ENCODE results near the gene COPS7B.
"Not testable (repeated sequence)": the region's sequence is repeated elsewhere in the genome, so short reads cannot be mapped to it uniquely, and the experiment has no call there.

The COPS7B gene

DNA sequence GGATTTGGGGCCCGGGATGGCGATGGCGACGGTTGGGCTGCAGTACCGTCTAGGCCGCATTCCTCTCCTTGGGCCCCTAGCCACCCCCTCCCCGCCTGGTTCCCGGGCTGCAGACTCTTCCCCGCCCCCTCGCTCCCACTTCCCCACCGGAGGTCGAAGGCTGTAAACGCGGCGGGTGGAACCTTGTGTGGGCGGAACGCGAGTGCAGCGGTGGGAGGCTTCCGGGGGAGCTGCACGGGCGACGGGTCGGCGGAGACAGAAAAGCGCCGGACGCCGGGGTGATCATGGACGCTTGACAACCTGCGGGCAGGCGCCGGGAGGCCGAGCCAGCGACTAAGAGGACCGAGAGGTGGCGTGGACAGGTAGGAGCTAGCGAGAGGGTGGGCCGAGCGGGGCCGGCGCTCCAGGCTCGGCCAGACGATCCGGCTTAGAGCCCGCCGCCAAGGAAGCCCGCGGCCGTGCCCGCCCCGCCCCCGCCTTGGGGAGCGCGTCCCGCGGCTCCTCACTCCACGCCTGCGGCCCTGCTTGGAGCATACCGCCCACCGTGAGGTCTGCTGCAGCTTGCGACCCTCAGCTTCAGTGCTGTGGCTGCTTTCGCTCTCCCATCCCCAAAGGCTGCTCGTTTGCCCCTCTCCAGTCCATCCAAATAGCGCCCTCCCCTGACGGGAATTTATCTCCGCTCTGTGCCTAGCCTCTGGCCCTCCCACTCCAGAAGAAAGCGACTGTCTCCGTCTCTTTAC lies at the start of gene COPS7B:
COPS7B (plus strand) TSS at position 269 of the 740 bp plus-strand sequence. CDS start 2,126 bp downstream, outside the sequence.
- peaks cover 75% of the 10 kb centered on the region for H3K4me1 Mint-ChIP-seq (ENCODE audit: low read depth)
- H3K9me3 Mint-ChIP-seq, result no peaks in the 10 kb centered on the region
- H3K36me3 Mint-ChIP-seq (ENCODE audit: low read depth), result peaks cover 25% of the 10 kb centered on the region
- peak within 1 kb of the TSS; percentile 86 for H3K27ac Mint-ChIP-seq
- peak within 1 kb of the TSS; percentile 93 for H3K4me3 Mint-ChIP-seq
- H3K27me3 Mint-ChIP-seq, result no peaks in the 10 kb centered on the region

DNA sequence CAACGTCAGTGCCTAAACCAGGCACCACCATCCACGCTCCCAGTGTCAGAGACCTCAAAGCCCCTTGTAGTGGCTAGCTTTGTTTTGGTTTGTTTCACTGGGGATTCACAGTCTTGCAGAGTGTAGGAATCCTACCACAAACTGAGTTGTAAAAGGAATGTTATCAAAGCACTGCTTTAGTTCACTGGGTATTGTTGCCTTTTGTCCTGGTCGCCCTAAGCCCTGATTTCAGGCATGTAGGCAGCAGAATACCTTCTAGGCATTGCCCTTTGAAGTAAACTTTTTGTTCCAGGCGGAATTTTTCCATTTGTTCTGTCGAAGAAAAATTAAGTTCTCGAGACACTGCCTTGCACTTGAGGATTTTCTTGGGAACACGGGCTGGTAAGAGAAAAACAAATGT lies 48.5 kb upstream of the COPS7B start:
- no peak overlapping the region for H3K27ac Mint-ChIP-seq
- no peak overlapping the region for H3K4me3 Mint-ChIP-seq
- H3K4me1 Mint-ChIP-seq (ENCODE audit: low read depth), result no peaks in the 10 kb centered on the region

DNA sequence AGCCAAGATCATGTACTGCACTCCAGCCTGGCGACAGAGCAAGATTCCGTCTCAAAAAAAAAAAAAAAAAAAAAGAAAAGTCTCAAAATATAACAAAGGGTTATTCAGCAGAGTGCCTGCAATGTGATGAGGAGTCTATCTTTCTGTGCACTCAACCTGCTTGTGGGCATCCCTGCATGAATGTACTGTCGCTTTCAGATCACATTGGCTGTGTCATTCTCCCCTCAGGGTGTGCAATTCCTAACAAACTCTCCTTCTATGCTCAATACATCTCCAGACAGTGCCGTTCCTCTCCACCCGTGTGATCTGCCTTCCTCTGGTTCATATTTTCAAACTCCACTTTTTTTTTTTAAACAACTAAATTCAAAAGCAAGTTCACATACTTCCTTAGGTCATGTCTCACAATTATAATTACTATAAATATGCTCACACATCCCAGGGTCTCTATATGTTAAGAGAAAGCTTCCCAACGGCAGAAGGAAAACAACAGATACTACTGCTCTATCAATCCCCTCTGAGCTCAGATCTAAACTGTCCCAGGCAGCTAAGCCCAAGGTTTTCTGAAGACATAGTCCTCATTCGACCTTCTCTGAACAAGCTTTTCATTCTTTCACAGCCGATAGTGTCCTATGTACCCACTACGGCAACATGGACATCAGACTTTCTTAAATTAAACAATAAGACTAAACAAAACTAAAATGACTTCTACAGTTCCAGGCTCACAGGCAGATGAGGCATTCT lies 42.7 kb upstream of the COPS7B start:
- Mint-ChIP-seq H3K27me3 (no peaks in the 10 kb centered on the region), H3K4me1 (ENCODE audit: low read depth) (no peaks in the 10 kb centered on the region)

More for the DNA sequence above, 48.5 kb upstream of the COPS7B start:
- Mint-ChIP-seq H3K9me3 (no peaks in the 10 kb centered on the region), H3K27me3 (no peaks in the 10 kb centered on the region), H3K36me3 (ENCODE audit: low read depth) (peaks cover 21% of the 10 kb centered on the region)

GRCh38 chr2:231745303-231746038 lies 40.8 kb upstream of the COPS7B start:
- Mint-ChIP-seq H3K27me3 (no peaks in the 10 kb centered on the region), H3K27ac (no peak overlapping the region), H3K36me3 (ENCODE audit: low read depth) (no peaks in the 10 kb centered on the region), H3K4me3 (no peak overlapping the region), H3K9me3 (no peaks in the 10 kb centered on the region), H3K4me1 (ENCODE audit: low read depth) (no peaks in the 10 kb centered on the region)

More for the DNA sequence above, 42.7 kb upstream of the COPS7B start:
- Mint-ChIP-seq H3K9me3 (no peaks in the 10 kb centered on the region), H3K36me3 (ENCODE audit: low read depth) (peaks cover 3% of the 10 kb centered on the region), H3K4me3 (no peak overlapping the region), H3K27ac (no peak overlapping the region)

DNA sequence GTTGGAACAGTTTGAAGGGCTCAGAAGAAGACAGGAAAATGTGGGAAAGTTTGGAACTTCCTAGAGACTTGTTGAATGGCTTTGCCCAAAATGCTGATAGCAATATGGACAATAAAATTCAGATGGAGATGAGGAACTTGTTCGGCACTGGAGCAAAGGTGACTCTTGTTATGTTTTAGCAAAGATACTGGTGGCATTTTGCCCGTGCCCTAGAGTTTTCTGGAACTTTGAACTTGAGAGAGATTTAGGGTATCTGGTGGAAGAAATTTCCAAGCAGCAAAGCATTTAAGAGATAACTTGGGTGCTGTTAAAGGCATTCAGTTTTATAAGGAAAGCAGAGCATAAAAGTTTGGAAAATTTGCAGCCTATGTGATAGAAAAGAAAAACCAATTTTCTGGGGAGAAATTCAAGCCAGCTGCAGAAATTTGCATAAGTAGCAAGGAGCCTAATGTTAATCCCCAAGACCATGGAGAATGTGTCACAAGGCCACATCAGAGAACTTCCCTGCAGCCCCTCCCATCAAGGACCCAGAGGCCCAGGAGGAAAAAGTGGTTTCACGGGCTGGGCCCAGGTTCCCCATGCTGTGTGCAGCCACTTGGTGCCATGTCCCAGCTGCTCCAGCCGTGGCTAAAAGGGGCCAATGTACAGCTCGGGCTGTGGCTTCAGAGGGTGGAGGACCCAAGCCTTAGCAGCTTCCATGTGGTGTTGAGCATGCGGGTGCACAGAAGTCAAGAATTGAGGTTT lies 37.9 kb upstream of the COPS7B start:
- H3K4me3 Mint-ChIP-seq; H3K4me1 Mint-ChIP-seq (ENCODE audit: low read depth); H3K9me3 Mint-ChIP-seq; H3K36me3 Mint-ChIP-seq (ENCODE audit: low read depth); H3K27me3 Mint-ChIP-seq; H3K27ac Mint-ChIP-seq: not testable (repeated sequence)

DNA sequence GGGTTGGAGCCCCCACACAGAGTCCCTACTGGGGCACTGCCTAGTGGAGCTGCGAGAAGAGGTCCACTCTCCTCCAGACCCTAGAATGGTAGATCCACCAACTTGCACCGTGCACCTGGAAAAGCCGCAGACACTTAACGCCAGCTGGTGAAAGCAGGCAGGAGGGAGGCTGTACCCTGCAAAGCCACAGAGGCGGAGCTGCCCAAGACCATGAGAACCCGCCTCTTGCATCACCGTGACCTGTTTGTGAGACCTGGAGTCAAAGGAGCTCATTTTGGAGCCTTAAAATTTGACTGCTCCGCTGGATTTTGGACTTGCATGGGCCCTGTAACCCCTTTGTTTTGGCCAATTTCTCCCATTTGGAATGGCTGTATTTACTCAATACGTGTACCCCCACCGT lies 37.2 kb upstream of the COPS7B start:
- H3K9me3 Mint-ChIP-seq; H3K27me3 Mint-ChIP-seq; H3K4me3 Mint-ChIP-seq; H3K4me1 Mint-ChIP-seq (ENCODE audit: low read depth); H3K36me3 Mint-ChIP-seq (ENCODE audit: low read depth); H3K27ac Mint-ChIP-seq: not testable (repeated sequence)

DNA sequence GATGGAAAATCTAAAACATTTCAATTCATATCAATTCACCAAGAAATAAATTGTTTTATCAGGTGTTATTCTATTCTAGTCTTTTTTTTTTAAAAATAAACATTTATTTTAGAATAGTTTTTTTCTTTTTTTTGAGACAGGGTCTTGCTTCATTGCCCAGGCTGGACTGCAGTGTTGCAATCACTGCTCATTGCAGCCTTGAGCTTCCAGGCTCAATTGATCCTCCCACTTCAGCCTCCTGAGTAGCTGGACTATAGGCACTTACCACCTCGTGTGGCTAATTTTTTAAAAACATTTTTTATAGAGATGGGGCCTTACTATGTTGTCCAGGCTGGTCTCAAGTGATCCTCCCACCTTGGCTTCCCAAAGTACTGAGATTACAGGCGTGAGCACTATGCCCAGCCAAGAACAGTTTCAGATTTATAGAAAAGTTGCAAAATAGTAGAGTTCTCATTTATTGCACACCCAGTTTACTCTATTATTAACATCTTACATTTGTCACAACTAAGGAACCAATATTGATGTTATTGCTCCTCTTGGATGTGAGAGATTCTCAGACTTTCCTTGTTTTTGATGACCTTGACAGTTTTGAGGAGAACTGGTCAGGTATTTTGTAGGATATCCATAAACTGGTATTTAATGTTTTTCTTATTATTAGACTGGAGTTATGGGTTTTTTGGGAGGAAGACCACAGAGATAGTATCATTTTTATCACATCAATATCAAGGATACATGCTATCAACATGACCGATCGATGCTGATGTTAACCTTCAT lies 35.0 kb upstream of the COPS7B start:
- no peak overlapping the region for H3K4me3 Mint-ChIP-seq

DNA sequence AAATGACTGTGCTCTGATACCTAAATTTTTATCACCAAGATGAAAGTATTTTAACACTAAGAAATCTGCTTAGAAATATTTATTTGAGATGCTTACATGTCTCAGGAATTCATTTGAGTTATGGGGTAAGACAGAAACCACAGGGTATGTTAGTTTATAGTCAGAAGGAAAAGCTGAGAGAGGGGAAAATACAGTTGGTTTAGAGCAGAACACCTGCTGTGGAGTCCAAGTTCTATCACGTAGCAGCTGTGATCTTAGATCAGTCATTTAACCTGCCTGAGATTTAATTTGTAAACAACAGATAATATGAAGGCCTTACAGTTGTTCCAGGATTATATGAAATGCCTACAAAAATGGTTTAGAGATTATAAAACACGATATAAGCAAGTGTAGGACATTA lies 34.2 kb upstream of the COPS7B start:
- no peaks in the 10 kb centered on the region for H3K27me3 Mint-ChIP-seq
- H3K36me3 Mint-ChIP-seq (ENCODE audit: low read depth), result peaks cover 4% of the 10 kb centered on the region
- H3K27ac Mint-ChIP-seq, result no peak overlapping the region
- H3K4me1 Mint-ChIP-seq (ENCODE audit: low read depth), result no peaks in the 10 kb centered on the region
- H3K9me3 Mint-ChIP-seq, result no peaks in the 10 kb centered on the region
- H3K4me3 Mint-ChIP-seq, result no peak overlapping the region

More for the DNA sequence above, 35.0 kb upstream of the COPS7B start:
- H3K36me3 Mint-ChIP-seq (ENCODE audit: low read depth), result peaks cover 4% of the 10 kb centered on the region
- H3K4me1 Mint-ChIP-seq (ENCODE audit: low read depth), result no peaks in the 10 kb centered on the region
- H3K27me3 Mint-ChIP-seq, result no peaks in the 10 kb centered on the region
- no peaks in the 10 kb centered on the region for H3K9me3 Mint-ChIP-seq
- no peak overlapping the region for H3K27ac Mint-ChIP-seq

DNA sequence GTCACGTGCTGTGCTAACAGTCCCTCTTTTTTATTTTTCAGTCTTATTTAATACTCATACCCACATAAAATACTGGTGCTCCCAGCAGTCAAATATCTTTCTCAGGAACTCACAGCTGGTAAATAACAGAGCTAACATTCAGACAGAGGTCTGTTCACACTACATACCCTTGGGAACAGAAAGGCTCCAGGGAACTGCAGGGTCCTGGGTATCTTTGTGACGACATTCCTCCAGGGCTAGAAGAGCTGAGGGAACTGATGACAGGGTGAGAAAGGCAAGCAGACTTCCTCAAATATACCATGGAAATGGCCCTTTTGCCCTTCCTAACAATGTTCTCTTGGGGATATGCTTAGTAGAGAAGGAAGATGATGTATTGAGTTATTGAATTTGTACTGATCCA lies 24.5 kb upstream of the COPS7B start:
- H3K4me3 Mint-ChIP-seq, result no peak overlapping the region
- no peaks in the 10 kb centered on the region for H3K36me3 Mint-ChIP-seq (ENCODE audit: low read depth)
- H3K27me3 Mint-ChIP-seq, result no peaks in the 10 kb centered on the region
- peaks cover 14% of the 10 kb centered on the region for H3K4me1 Mint-ChIP-seq (ENCODE audit: low read depth)
- no peaks in the 10 kb centered on the region for H3K9me3 Mint-ChIP-seq
- H3K27ac Mint-ChIP-seq, result no peak overlapping the region

DNA sequence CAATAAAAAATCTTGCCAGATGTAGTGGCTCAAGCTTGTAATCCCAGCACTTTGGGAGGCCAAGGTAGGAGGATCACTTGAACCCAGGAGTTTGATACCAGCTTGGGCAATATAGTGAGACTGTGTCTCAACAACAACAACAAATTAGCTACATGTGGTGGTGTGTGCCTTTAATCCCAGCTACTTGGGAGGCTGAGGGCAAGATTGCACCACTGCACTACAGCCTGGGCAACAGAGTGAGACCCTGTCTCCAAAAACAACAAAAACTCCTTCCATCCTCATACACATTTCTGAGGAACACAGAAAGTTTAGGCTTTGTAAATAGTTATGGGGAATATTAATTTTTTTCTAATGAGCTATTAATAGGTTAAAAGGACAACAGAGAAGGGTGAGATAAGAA lies 22.1 kb upstream of the COPS7B start:
- H3K4me3 Mint-ChIP-seq, result no peak overlapping the region
- H3K36me3 Mint-ChIP-seq (ENCODE audit: low read depth), result no peaks in the 10 kb centered on the region
- H3K4me1 Mint-ChIP-seq (ENCODE audit: low read depth), result peaks cover 14% of the 10 kb centered on the region
- no peak overlapping the region for H3K27ac Mint-ChIP-seq
- H3K27me3 Mint-ChIP-seq, result no peaks in the 10 kb centered on the region
- no peaks in the 10 kb centered on the region for H3K9me3 Mint-ChIP-seq

DNA sequence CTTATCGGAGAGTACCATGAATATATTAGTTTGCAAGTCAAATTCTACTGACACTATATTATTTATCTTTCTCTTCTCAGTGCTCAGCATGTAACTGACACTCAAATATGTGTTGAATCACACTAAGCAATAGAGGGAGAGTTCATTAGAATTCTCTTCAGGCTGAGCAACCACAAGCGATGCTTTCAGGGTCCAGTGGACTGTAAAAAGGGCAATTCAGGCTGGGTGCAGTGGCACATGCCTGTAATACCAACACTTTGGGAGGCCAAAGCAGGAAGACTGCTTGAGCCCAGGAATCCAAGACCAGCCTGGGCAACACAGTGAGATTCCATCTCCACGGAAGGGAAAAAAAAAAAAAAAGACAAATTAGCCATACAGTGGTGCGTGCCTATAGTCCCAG lies 21.5 kb upstream of the COPS7B start:
- Mint-ChIP-seq H3K27me3 (no peaks in the 10 kb centered on the region), H3K4me3 (no peak overlapping the region), H3K27ac (no peak overlapping the region), H3K9me3 (no peaks in the 10 kb centered on the region), H3K36me3 (ENCODE audit: low read depth) (no peaks in the 10 kb centered on the region), H3K4me1 (ENCODE audit: low read depth) (peaks cover 20% of the 10 kb centered on the region)

GRCh38 chr2:231765496-231765929 lies 20.7 kb upstream of the COPS7B start:
- H3K27ac Mint-ChIP-seq, result no peak overlapping the region

DNA sequence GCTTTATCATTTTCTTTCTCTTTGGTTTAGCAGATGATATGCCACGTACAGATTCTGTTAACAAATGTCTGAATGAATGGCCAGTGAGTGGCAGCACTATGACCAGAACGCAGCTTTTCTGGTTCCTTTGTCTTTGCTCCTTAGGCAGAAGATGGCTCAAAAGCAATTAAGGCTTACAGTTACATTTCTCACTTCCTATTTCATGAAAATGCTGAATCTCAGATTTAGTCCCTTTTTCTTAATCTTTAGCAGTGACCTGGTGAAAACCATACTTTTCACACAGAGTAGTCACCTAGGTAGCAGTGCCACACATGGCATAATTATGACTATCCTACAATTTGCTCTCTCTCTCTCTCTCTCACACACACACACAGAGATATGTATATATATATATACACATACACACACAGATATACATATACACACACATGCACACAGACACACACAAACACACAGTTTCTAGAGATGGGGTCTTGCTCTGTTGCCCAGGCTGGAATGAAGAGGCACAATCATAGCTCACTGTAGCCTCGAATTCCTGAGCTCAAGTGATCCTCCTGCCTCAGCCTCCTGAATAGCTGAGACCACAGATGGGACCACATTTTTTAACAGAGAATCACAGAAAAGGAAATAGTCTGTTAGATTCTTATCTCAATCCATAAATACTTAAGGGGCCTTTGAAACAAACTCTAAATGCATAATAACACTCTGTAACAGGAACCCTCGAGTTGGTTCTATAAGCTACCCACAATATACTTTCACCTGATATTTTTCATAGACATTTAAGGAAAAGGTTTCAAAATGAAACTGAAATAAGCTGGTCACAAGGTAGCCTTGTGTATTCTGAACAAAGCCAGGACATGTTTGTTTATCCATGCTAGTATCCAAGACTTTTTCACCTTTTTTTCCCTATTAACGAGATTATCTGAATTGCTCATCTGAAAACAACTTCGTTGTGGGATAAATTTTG lies 16.8 kb upstream of the COPS7B start:
- H3K4me3 Mint-ChIP-seq, result no peak overlapping the region
- H3K36me3 Mint-ChIP-seq (ENCODE audit: low read depth), result no peaks in the 10 kb centered on the region
- H3K27me3 Mint-ChIP-seq, result no peaks in the 10 kb centered on the region
- peaks cover 24% of the 10 kb centered on the region for H3K4me1 Mint-ChIP-seq (ENCODE audit: low read depth)
- no peaks in the 10 kb centered on the region for H3K9me3 Mint-ChIP-seq
- H3K27ac Mint-ChIP-seq, result no peak overlapping the region

More at GRCh38 chr2:231765496-231765929, 20.7 kb upstream of the COPS7B start:
- no peak overlapping the region for H3K4me3 Mint-ChIP-seq
- H3K4me1 Mint-ChIP-seq (ENCODE audit: low read depth), result peaks cover 24% of the 10 kb centered on the region
- H3K27me3 Mint-ChIP-seq, result no peaks in the 10 kb centered on the region
- H3K9me3 Mint-ChIP-seq, result no peaks in the 10 kb centered on the region
- no peaks in the 10 kb centered on the region for H3K36me3 Mint-ChIP-seq (ENCODE audit: low read depth)
